ENCODE measurements around the gene SHKBP1. TPM values are rescaled to one million over a fixed set of nuclear protein-coding genes. Genes with fewer than 3 reads are reported as not detected.

SHKBP1 gene
- total and polyA plus RNA-seq, 2 experiments from 2014 or later, result 63.6 to 83.4 TPM

DNA sequence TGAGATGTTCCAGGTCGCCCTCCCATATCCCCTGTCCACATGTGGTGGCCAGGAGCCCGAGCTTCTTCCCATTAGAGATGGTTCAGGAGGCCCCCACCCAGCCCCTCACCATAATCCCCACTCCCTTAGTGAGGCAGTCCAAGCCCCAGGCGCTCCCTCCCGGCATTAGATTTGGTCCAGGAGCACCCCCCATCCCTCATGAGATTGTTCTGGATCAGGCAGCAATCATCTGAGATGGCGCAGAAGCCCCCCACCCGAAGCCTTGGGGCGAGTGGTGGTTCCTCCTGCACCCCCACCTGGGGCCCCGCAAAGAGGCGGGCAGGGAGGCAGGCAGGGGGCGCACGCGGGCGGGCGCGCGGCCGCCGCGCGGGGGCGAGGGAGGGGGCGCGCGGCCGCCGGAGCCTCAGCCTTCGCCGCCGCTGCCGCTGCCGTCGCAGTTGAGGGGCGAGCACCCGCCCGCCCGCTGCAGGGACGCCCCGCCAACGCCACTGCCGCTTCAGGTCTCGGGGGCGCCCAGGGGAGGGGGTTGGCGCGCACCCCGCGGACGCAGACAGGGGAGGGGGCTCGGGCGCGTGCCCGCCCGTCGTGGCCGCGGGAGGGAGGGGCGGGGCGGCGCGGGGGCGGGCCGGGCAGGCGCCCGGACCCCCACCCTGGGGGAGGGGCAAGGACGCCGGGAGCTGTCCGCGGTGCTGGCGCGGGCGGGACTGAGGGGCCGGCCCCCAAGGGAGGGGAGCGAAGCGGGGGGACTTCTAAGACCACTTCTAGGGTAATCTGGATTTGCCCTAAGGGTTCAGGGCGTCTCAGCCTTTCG, 46.4 kb upstream of the SHKBP1 start:
- no peaks in the 10 kb centered on the region for H3K9me3 ChIP-seq (ENCODE audit: low read depth)
- TF ChIP-seq CTCF (IDR thresholded peaks at IDR 0.05; ENCODE audit: low read depth, low read length), result peak; percentile 30
- H3K4me3 ChIP-seq, result peak overlapping the region; percentile 33
- no peak overlapping the region for H3K27ac ChIP-seq
- DNase-seq (ENCODE audit: low read depth in 1 of 2, low spot score in 1 of 2), result peak in 1 of 2 donors; percentile 82
- no peaks in the 10 kb centered on the region for H3K36me3 ChIP-seq
- peaks cover 2% of the 10 kb centered on the region for H3K27me3 ChIP-seq
- H3K4me1 ChIP-seq (ENCODE audit: low read depth), result no peaks in the 10 kb centered on the region

GRCh38 chr19:40533508-40533907, 43.2 kb upstream of the SHKBP1 start:
- no peak for DNase-seq (ENCODE audit: low read depth in 1 of 2, low spot score in 1 of 2)
- TF ChIP-seq CTCF (IDR thresholded peaks at IDR 0.05; ENCODE audit: low read depth, low read length), result peak; percentile 35
- H3K4me3 ChIP-seq, result no peak overlapping the region
- no peaks in the 10 kb centered on the region for H3K9me3 ChIP-seq (ENCODE audit: low read depth)
- H3K27me3 ChIP-seq, result peaks cover 4% of the 10 kb centered on the region
- no peaks in the 10 kb centered on the region for H3K36me3 ChIP-seq
- no peaks in the 10 kb centered on the region for H3K4me1 ChIP-seq (ENCODE audit: low read depth)
- H3K27ac ChIP-seq, result no peak overlapping the region

GRCh38 chr19:40534148-40534547, 42.5 kb upstream of the SHKBP1 start:
- no peak for TF ChIP-seq CTCF (IDR thresholded peaks at IDR 0.05; ENCODE audit: low read depth, low read length)
- H3K4me3 ChIP-seq, result no peak overlapping the region
- H3K9me3 ChIP-seq (ENCODE audit: low read depth), result no peaks in the 10 kb centered on the region
- H3K36me3 ChIP-seq, result no peaks in the 10 kb centered on the region
- no peaks in the 10 kb centered on the region for H3K4me1 ChIP-seq (ENCODE audit: low read depth)
- H3K27me3 ChIP-seq, result peaks cover 6% of the 10 kb centered on the region
- no peak for DNase-seq (ENCODE audit: low read depth in 1 of 2, low spot score in 1 of 2)
- no peak overlapping the region for H3K27ac ChIP-seq

- peaks cover 3% of the 10 kb centered on the region for H3K27me3 ChIP-seq
- no peaks in the 10 kb centered on the region for H3K36me3 ChIP-seq
- H3K27ac ChIP-seq, result no peak overlapping the region
- H3K9me3 ChIP-seq (ENCODE audit: low read depth), result no peaks in the 10 kb centered on the region
- TF ChIP-seq CTCF (IDR thresholded peaks at IDR 0.05; ENCODE audit: low read depth, low read length), result no peak
- H3K4me1 ChIP-seq (ENCODE audit: low read depth), result no peaks in the 10 kb centered on the region
- H3K4me3 ChIP-seq, result no peak overlapping the region
- no peak for DNase-seq (ENCODE audit: low read depth in 1 of 2, low spot score in 1 of 2)
Measured at GRCh38 chr19:40539070-40539469, 37.6 kb upstream of the SHKBP1 start.

GRCh38 chr19:40542202-40542859, 34.3 kb upstream of the SHKBP1 start:
- DNase-seq (ENCODE audit: low read depth in 1 of 2, low spot score in 1 of 2), result peak in 1 of 2 donors; percentile 98
- H3K4me1 ChIP-seq (ENCODE audit: low read depth), result no peaks in the 10 kb centered on the region
- H3K9me3 ChIP-seq (ENCODE audit: low read depth), result no peaks in the 10 kb centered on the region
- H3K27ac ChIP-seq, result no peak overlapping the region
- H3K36me3 ChIP-seq, result no peaks in the 10 kb centered on the region
- H3K27me3 ChIP-seq, result peaks cover 3% of the 10 kb centered on the region
- H3K4me3 ChIP-seq, result no peak overlapping the region
- no peak for TF ChIP-seq CTCF (IDR thresholded peaks at IDR 0.05; ENCODE audit: low read depth, low read length)

All from cardiac muscle cell (in vitro differentiated cells and primary cell).